ENCODE measurements around the gene PLET1. TPM values are rescaled to one million over a fixed set of nuclear protein-coding genes. Genes with fewer than 3 reads are reported as not detected.
"Not testable (repeated sequence)": the region's sequence is repeated elsewhere in the genome, so short reads cannot be mapped to it uniquely, and the experiment has no call there.

Gene PLET1
- polyA plus RNA-seq, 1 donor: not detected

DNA sequence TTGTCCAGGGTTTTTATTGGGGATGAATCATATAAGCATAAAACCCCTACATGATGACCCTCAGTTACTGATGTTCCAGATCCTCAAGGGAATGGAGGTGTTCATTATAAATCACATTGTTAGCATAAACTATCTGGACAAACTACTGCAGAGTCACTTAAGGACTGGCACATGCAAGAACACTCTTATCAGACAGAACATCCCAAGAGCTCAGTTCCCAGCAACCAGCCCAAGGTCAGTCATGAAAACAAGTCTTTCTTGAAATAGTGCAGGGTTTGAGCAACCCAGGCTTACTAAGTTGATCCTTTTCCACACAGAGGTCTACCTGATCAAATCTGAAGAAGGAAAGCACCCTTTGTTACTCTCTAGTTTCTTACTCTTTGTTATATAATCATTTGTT is 48.0 kb downstream of the PLET1 start:
- no peak for DNase-seq

DNA sequence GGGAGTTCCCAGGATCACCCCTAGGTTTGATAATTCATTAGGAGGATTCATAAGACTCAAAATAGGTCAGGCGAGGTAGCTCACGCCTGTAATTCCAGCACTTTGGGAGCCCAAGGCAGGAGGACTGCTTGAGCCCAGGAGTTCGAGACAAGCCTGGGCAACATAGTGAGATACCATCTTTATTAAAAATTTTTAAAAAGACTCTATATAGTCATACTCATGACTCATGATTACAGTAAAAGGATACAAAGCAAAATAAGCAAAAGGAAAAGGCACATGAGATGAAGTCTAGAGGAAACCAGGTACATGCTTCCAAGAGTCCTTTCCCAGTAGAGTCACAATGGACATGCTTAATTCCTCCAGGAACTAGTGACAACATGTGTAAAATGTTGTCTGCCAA is 48.4 kb downstream of the PLET1 start:
- DNase-seq: no peak

DNA sequence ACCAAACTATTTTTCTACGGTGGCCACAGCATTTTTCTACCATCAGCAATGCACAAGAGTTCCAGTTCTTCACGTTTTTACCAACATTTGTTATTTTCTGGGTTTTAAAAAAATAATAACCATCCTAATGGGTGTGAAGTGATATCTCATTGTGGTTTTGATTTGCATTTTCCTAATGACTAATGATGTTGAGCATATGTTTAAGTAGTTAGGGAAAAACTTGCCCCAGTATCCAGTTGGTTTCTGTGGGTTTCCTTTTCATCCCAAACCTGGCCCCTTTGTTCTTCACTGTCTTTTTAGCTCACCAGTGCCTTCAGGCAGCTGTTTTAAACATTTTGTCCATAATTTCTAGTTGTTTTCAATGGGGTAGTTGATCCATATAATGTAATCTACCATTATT is 49.1 kb downstream of the PLET1 start:
- no peak for DNase-seq

DNA sequence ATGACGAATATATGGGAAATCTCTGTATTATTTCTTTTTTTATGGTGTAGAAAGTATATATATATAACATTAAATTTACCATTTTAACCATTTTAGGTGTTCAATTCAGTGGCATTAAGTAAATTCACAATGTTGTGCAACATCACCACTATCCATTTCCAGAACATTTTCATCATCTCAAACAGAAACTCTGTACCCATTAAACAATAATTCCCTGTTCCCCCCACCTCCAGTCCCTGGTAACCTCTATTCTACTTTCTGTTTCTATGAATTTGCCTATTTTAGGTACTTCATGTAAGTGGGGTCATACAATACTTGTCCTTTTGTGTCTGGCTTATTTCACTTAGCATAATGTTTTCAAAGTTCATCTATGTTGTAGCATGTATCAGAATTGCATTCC is 49.8 kb downstream of the PLET1 start:
- DNase-seq: no peak

DNA sequence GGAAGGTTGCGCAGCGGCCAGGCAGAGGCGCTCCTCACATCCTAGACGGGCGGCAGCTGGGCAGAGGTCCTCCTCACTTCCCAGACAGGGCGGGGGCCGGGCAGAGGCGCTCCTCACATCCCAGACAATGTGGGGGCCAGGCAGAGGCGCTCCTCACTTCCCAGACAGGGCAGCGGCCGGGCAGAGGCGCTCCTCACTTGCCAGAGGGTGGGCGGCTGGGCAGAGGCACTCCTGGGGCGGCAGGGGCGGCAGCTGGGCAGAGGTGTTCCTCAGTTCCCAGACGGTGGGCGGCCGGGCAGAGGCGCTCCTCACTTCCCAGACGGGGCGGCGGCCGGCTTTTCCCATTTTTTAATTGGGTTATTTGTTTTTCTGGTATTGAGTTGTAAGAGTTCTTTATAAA is 54.6 kb downstream of the PLET1 start:
- no peak for DNase-seq

DNA sequence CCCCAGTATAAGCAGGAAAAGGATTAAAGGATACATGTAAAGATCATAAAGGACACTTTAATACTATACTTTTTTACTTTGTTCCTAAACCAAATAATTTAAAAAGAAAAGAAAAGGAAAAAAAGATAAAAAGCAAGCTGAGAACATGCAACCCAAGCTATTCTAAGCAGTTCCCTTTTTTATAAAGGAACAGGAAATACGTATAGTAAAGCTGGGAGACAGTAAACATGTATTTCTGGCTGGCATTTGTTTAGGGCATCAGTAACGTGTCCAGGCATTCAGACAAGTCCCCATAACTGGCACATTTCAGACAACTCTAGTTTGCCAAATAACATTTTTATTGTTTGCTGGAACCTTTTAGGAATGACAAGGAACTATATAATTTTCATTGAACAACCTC is 60.4 kb downstream of the PLET1 start:
- no peak for DNase-seq

DNA sequence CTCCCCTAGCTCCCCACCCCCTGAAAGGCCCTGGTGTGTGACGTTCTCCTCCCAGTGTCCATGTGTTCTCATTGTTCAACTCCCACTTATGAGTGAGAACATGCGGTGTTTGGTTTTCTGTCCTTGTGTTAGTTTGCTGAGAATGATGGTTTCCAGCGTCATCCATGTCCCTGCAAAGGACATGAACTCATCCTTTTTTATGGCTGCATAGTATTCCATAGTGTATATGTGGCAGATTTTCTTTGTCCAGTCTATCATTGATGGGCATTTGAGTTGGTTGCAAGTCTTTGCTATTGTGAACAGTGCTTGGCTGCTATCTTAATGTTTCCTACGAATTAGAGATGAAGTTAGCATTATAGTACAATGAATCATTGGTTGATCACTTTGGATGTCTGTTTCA is 61.6 kb downstream of the PLET1 start:
- DNase-seq: not testable (repeated sequence)

Other genes with a start within 250 kb of the PLET1 start
- 54.1 TPM for gene DLAT, start 235.5 kb downstream of the PLET1 start, polyA plus RNA-seq (ENCODE audit: insufficient read length)
- gene PIH1D2, start 186.8 kb downstream of the PLET1 start, polyA plus RNA-seq (ENCODE audit: insufficient read length): 12.6 TPM
- gene NKAPD1, start 186.6 kb downstream of the PLET1 start, polyA plus RNA-seq (ENCODE audit: insufficient read length): 61.9 TPM
- gene TIMM8B, start 174.1 kb downstream of the PLET1 start, polyA plus RNA-seq (ENCODE audit: insufficient read length): 65.9 TPM
- 176 TPM for gene SDHD, start 174.0 kb downstream of the PLET1 start, polyA plus RNA-seq (ENCODE audit: insufficient read length)
- gene IL18, start 96.8 kb downstream of the PLET1 start, polyA plus RNA-seq (ENCODE audit: insufficient read length): 9.9 TPM
- 0.52 TPM for gene TEX12, start 93.5 kb downstream of the PLET1 start, polyA plus RNA-seq (ENCODE audit: insufficient read length)
- 8.1 TPM for gene BCO2, start 85.3 kb downstream of the PLET1 start, polyA plus RNA-seq (ENCODE audit: insufficient read length)
- gene PTS, start 34.4 kb downstream of the PLET1 start, polyA plus RNA-seq (ENCODE audit: insufficient read length): 63.5 TPM